H9 (cell line): Measurements from ENCODE around the gene HOXA7. TPM values are rescaled to one million over a fixed set of nuclear protein-coding genes. Genes with fewer than 3 reads are reported as not detected.

Experiments used
- DNase-seq: peaks from one replicate; pipeline ENCODE4 v3.0.0-alpha.2; 2017
- H2AFZ ChIP-seq: one replicate; pipeline ENCODE4 v1.6.1; 2013; ENCODE audit warnings: mild to moderate bottlenecking, low read length, control low read depth, moderate library complexity
- H2AK5ac ChIP-seq: 2 replicates; pipeline ENCODE4 v1.6.1; 2013; ENCODE audit warnings: low read length, control low read depth, mixed read lengths; ENCODE audit not compliant: insufficient read length
- H2BK120ac ChIP-seq: one replicate; pipeline ENCODE4 v1.6.1; 2013; ENCODE audit warnings: low read depth, mild to moderate bottlenecking, low read length, control low read depth, inconsistent platforms; ENCODE audit not compliant: poor library complexity, severe bottlenecking
- H2BK12ac ChIP-seq: 2 replicates; pipeline ENCODE4 v1.6.1; 2013; ENCODE audit warnings: low read length, control low read depth, mixed read lengths, low read depth; ENCODE audit not compliant: insufficient read length
- H2BK15ac ChIP-seq: 2 replicates; pipeline ENCODE4 v1.6.1; 2013; ENCODE audit warnings: low read depth, low read length, control low read depth
- H2BK20ac ChIP-seq: one replicate; pipeline ENCODE4 v1.6.1; 2013; ENCODE audit warnings: low read depth, mild to moderate bottlenecking, low read length, control low read depth, inconsistent platforms; ENCODE audit not compliant: poor library complexity, severe bottlenecking
- H2BK5ac ChIP-seq: 2 replicates; pipeline ENCODE4 v1.6.1; 2013; ENCODE audit warnings: low read length, control low read depth, mixed read lengths; ENCODE audit not compliant: insufficient read length
- H3K14ac ChIP-seq: 2 replicates; pipeline ENCODE4 v1.6.1; 2013; ENCODE audit warnings: low read length, control low read depth; ENCODE audit not compliant: insufficient read depth
- H3K18ac ChIP-seq: 2 replicates; pipeline ENCODE4 v1.6.1; 2013; ENCODE audit warnings: low read depth, mild to moderate bottlenecking, mixed read lengths, low read length, control low read depth; ENCODE audit not compliant: insufficient read length
- H3K23ac ChIP-seq: 2 replicates; pipeline ENCODE4 v1.6.1; 2013; ENCODE audit warnings: low read length, control low read depth, mixed read lengths, low read depth; ENCODE audit not compliant: insufficient read length
- H3K23me2 ChIP-seq: 2 replicates; pipeline ENCODE4 v1.6.1; 2013; ENCODE audit warnings: low read depth, mild to moderate bottlenecking, mixed read lengths, low read length, control low read depth; ENCODE audit not compliant: insufficient read length, poor library complexity, severe bottlenecking
- H3K27ac ChIP-seq: 2 replicates; pipeline ENCODE4 v1.5.1; 2013; ENCODE audit warnings: low read length, control low read depth, mixed read lengths, low read depth; ENCODE audit not compliant: insufficient read length
- H3K27me3 ChIP-seq: 2 replicates; pipeline ENCODE4 v1.6.1; 2013; ENCODE audit warnings: low read length, control low read depth, inconsistent platforms; ENCODE audit not compliant: insufficient read depth
- H3K4ac ChIP-seq: 2 replicates; pipeline ENCODE4 v1.6.1; 2013; ENCODE audit warnings: low read depth, mild to moderate bottlenecking, control low read depth, inconsistent platforms, low read length, moderate library complexity
- H3K4me1 ChIP-seq: 2 replicates; pipeline ENCODE4 v1.6.1; 2013; ENCODE audit warnings: low read length, control low read depth, inconsistent platforms; ENCODE audit not compliant: insufficient read depth
- H3K4me2 ChIP-seq: 2 replicates; pipeline ENCODE4 v1.6.1; 2013; ENCODE audit warnings: low read length, control low read depth, mixed read lengths; ENCODE audit not compliant: insufficient read length, insufficient read depth
- H3K56ac ChIP-seq: 2 replicates; pipeline ENCODE4 v1.6.1; 2013; ENCODE audit warnings: low read depth, mild to moderate bottlenecking, mixed read lengths, low read length, control low read depth; ENCODE audit not compliant: insufficient read length
- H3K79me1 ChIP-seq: 2 replicates; pipeline ENCODE4 v1.6.1; 2013; ENCODE audit warnings: low read depth, mild to moderate bottlenecking, moderate library complexity, low read length, control low read depth, inconsistent platforms; ENCODE audit not compliant: insufficient read depth, poor library complexity, severe bottlenecking
- H3K79me2 ChIP-seq: 2 replicates; pipeline ENCODE4 v1.6.1; 2013; ENCODE audit warnings: low read length, control low read depth, inconsistent platforms; ENCODE audit not compliant: insufficient read depth
- H3K9ac ChIP-seq: 2 replicates; pipeline ENCODE4 v1.6.1; 2013; ENCODE audit warnings: low read length, control low read depth, mixed read lengths; ENCODE audit not compliant: insufficient read length; ENCODE audit errors: extremely low read depth
- H3K9me3 ChIP-seq: one replicate; pipeline ENCODE4 v1.6.1; 2013; ENCODE audit warnings: low read depth, low read length, inconsistent platforms; ENCODE audit not compliant: control insufficient read depth
- H3T11ph ChIP-seq: one replicate; pipeline ENCODE4 v1.6.1; 2013; ENCODE audit warnings: mild to moderate bottlenecking, low read length, control low read depth, inconsistent platforms
- H4K20me1 ChIP-seq: one replicate; pipeline ENCODE4 v1.6.1; 2013; ENCODE audit not compliant: control insufficient read depth, insufficient read length, insufficient read depth
- H4K5ac ChIP-seq: 2 replicates; pipeline ENCODE4 v1.6.1; 2013; ENCODE audit warnings: low read depth, mild to moderate bottlenecking, mixed read lengths, low read length, control low read depth; ENCODE audit not compliant: insufficient read length
- H4K8ac ChIP-seq: replicated peaks from 2 replicates; pipeline ENCODE4 v1.6.1; 2013; ENCODE audit warnings: low read length, control low read depth, mixed read lengths, low read depth; ENCODE audit not compliant: insufficient read length
- H4K91ac ChIP-seq: 2 replicates; pipeline ENCODE4 v1.6.1; 2013; ENCODE audit warnings: low read depth, mild to moderate bottlenecking, moderate library complexity, mixed read lengths, low read length, control low read depth; ENCODE audit not compliant: insufficient read length
- H3K27ac Mint-ChIP-seq, 3 experiments: 2 replicates in 2 of 3; 3 replicates in 1 of 3; pipeline ENCODE4 v1.8.0; 2020 to 2021; ENCODE audit warnings: mixed read lengths in 3 of 3, mild to moderate bottlenecking in 1 of 3, moderate library complexity in 1 of 3
- H3K27me3 Mint-ChIP-seq: 2 replicates; pipeline ENCODE4 v1.8.0; 2021; ENCODE audit warnings: low read depth, mild to moderate bottlenecking, moderate library complexity, mixed read lengths
- H3K36me3 Mint-ChIP-seq, 3 experiments: 2 replicates in 2 of 3; 3 replicates in 1 of 3; pipeline ENCODE4 v1.8.0; 2020 to 2021; ENCODE audit warnings: low read depth in 3 of 3, mixed read lengths in 3 of 3; ENCODE audit not compliant: insufficient read depth in 1 of 3
- H3K4me1 Mint-ChIP-seq, 2 experiments: 2 replicates each; pipeline ENCODE4 v1.8.0; 2020; ENCODE audit warnings: mixed read lengths in 2 of 2
- H3K4me3 Mint-ChIP-seq, 2 experiments: 2 replicates in 1 of 2; 3 replicates in 1 of 2; pipeline ENCODE4 v1.8.0; 2020 to 2021; ENCODE audit warnings: mild to moderate bottlenecking in 2 of 2, mixed read lengths in 2 of 2, moderate library complexity in 1 of 2
- H3K9me3 Mint-ChIP-seq, 2 experiments: 2 replicates in 1 of 2; 3 replicates in 1 of 2; pipeline ENCODE4 v1.8.0; 2020; ENCODE audit warnings: mild to moderate bottlenecking in 2 of 2, mixed read lengths in 2 of 2, moderate library complexity in 1 of 2
- WGBS: extraction: QIAGEN DNeasy Blood & Tissue Kit; methylation state at CpG from one replicate; pipeline ENCODE4 v1.1.7; 2013; ENCODE audit warnings: missing lambda C conversion rate, low lambda C conversion rate, mixed read lengths; ENCODE audit not compliant: insufficient read length; ENCODE audit errors: extremely low coverage; 5-methylcytosine and 5-hydroxymethylcytosine counted together
- total RNA-seq: library from RNA; stranded (reverse); gene quantifications from 2 replicates; pipeline ENCODE4 v1.2.1, GENCODE V29; 2021
- TF ChIP-seq, protein P1 (sequence below): fragments of 200-600 bp; sonication (generic); conservative IDR thresholded peaks from 3 replicates; pipeline ENCODE4 v1.8.0; 2021; ENCODE audit warnings: antibody characterized with exemption, mild to moderate bottlenecking

Gene HOXA7
- total RNA-seq, 1 experiment from 2014 or later: not detected

DNA sequence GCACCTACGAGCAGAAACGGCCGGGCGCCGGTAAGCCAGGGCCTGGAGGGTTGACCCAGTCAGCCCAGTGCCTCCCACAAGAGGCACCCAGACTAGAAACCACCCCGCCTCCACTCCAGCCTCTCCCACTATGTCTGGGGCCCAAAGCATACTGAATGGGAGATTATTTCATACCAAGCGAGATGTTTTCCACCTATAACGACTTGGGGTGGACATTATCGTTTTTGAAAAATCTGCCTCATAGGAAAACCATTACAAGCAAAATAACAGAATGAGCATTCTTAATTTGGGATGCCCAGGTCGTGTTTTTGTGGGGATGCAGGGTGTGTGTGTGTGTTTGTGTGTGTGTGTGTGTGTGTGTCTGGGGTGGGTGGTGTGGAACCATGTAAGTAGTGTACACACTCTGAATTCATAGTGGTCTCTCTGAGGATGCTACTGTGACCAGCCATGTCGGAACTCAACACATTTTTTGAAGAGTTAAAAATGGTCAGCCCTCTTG, 10.5 kb downstream of the HOXA7 start:
- no peak overlapping the region for H3K4me3 Mint-ChIP-seq
- Histone ChIP-seq H2BK5ac (no peak overlapping the region), H3K4ac (no peak overlapping the region), H3K4me2 (no peak overlapping the region), H3K79me2 (no peaks in the 10 kb centered on the region), H2BK15ac (no peak overlapping the region), H3K9ac (no peak overlapping the region), H3K23me2 (peaks cover 14% of the 10 kb centered on the region), H3K4me1 (no peaks in the 10 kb centered on the region), H2BK120ac (no peak overlapping the region), H3T11ph (no peak overlapping the region), H3K14ac (no peak overlapping the region), H2BK12ac (no peak overlapping the region), H4K91ac (no peak overlapping the region), H3K56ac (no peak overlapping the region), H3K18ac (no peak overlapping the region), H3K27me3 (peaks cover 94% of the 10 kb centered on the region), H3K23ac (no peak overlapping the region), H3K9me3 (no peaks in the 10 kb centered on the region), H4K5ac (no peak overlapping the region), H3K79me1 (no peaks in the 10 kb centered on the region), H4K8ac (no peak overlapping the region), H2BK20ac (no peak overlapping the region), H3K27ac (no peak overlapping the region), H4K20me1 (no peaks in the 10 kb centered on the region), H2AFZ (no peak overlapping the region), H2AK5ac (no peak overlapping the region)
- H3K27ac Mint-ChIP-seq: no peak overlapping the region
- WGBS: no CpG with 5 or more reads among the region's 11 CpGs
- no peak for DNase-seq
- H3K4me1 Mint-ChIP-seq: peaks cover 8 to 27% of the 10 kb centered on the region in 2 experiments
- peaks cover 19 to 25% of the 10 kb centered on the region in 2 experiments for H3K9me3 Mint-ChIP-seq
- H3K36me3 Mint-ChIP-seq: no peaks in the 10 kb centered on the region; a peak in 3 of 7 replicates
- TF ChIP-seq, protein P1, sequence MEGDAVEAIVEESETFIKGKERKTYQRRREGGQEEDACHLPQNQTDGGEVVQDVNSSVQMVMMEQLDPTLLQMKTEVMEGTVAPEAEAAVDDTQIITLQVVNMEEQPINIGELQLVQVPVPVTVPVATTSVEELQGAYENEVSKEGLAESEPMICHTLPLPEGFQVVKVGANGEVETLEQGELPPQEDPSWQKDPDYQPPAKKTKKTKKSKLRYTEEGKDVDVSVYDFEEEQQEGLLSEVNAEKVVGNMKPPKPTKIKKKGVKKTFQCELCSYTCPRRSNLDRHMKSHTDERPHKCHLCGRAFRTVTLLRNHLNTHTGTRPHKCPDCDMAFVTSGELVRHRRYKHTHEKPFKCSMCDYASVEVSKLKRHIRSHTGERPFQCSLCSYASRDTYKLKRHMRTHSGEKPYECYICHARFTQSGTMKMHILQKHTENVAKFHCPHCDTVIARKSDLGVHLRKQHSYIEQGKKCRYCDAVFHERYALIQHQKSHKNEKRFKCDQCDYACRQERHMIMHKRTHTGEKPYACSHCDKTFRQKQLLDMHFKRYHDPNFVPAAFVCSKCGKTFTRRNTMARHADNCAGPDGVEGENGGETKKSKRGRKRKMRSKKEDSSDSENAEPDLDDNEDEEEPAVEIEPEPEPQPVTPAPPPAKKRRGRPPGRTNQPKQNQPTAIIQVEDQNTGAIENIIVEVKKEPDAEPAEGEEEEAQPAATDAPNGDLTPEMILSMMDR: no peak
- H3K27me3 Mint-ChIP-seq: peaks cover 100% of the 10 kb centered on the region
